Stimulated activated CD4-positive, alpha-beta T cell treated with anti-CD3 and anti-CD28 coated beads, Interleukin-15, amount 100 ng/mL, for 48 hours (primary cell): Measurements from ENCODE around the gene ACAN.

Source experiments
- DNase-seq, 2 donors: peaks; one replicate each; pipeline ENCODE4 v3.0.0-alpha.2; 2020; ENCODE audit warnings: low read depth in 2 of 2

Gene ACAN

GRCh38 chr15:88843334-88843733 lies 40.1 kb downstream of the ACAN start:
- DNase-seq = no peak

GRCh38 chr15:88844749-88845386 lies 41.6 kb downstream of the ACAN start:
- no peak for DNase-seq

- DNase-seq = no peak
Observed at GRCh38 chr15:88845616-88846015, 42.4 kb downstream of the ACAN start.

GRCh38 chr15:88847144-88847543 lies 43.9 kb downstream of the ACAN start:
- DNase-seq = no peak

- no peak for DNase-seq
Observed at GRCh38 chr15:88848203-88848602, 45.0 kb downstream of the ACAN start.

GRCh38 chr15:88849376-88850072 lies 46.3 kb downstream of the ACAN start:
- DNase-seq = no peak

GRCh38 chr15:88852476-88852875 lies 49.2 kb downstream of the ACAN start:
- DNase-seq = no peak

GRCh38 chr15:88858934-88859333 lies 55.7 kb downstream of the ACAN start:
- no peak for DNase-seq

- no peak for DNase-seq
Observed at GRCh38 chr15:88859550-88859949, 56.3 kb downstream of the ACAN start.

- DNase-seq = no peak
Observed at GRCh38 chr15:88860212-88860611, 57.0 kb downstream of the ACAN start.

- DNase-seq = no peak
Observed at GRCh38 chr15:88863412-88863811, 60.2 kb downstream of the ACAN start.

GRCh38 chr15:88864861-88865497 lies 61.7 kb downstream of the ACAN start:
- no peak for DNase-seq

GRCh38 chr15:88865498-88866099 lies 62.4 kb downstream of the ACAN start:
- DNase-seq = no peak

GRCh38 chr15:88866295-88866881 lies 63.2 kb downstream of the ACAN start:
- DNase-seq = no peak

- no peak for DNase-seq
Observed at GRCh38 chr15:88871313-88871712, 68.1 kb downstream of the ACAN start.

GRCh38 chr15:88872106-88872505 lies 68.9 kb downstream of the ACAN start:
- no peak for DNase-seq

GRCh38 chr15:88872706-88873105 lies 69.5 kb downstream of the ACAN start:
- DNase-seq = no peak

GRCh38 chr15:88873786-88874185 lies 70.5 kb downstream of the ACAN start:
- DNase-seq = no peak

GRCh38 chr15:88874275-88874674 lies 71.0 kb downstream of the ACAN start:
- DNase-seq = no peak

- no peak for DNase-seq
Observed at GRCh38 chr15:88874684-88875083, 71.4 kb downstream of the ACAN start.

- DNase-seq = no peak
Observed at GRCh38 chr15:88876573-88876972, 73.3 kb downstream of the ACAN start.

- DNase-seq = no peak
Observed at GRCh38 chr15:88877415-88877814, 74.2 kb downstream of the ACAN start.
